ENCODE data around the gene DDX25.

DNA sequence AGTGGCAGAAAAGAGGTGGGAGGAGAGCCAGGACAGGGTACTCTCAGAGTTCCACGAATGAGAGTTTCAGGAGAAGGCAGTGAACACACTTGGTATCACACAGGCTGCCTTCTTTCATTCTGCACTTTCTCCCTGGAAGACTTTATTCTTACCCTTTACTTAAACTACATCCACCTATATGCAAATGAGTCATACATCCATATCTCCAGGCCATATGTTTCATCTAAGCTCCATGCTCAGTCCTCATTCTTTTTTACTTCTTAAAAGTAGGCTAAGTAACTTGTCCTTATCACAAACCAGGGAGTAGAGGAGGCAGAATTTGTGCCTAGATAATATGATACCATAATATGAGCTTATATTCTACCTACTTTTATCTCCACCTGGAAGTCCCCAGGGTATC lies 23.0 kb upstream of the DDX25 start:
- TF ChIP-seq, protein P1, sequence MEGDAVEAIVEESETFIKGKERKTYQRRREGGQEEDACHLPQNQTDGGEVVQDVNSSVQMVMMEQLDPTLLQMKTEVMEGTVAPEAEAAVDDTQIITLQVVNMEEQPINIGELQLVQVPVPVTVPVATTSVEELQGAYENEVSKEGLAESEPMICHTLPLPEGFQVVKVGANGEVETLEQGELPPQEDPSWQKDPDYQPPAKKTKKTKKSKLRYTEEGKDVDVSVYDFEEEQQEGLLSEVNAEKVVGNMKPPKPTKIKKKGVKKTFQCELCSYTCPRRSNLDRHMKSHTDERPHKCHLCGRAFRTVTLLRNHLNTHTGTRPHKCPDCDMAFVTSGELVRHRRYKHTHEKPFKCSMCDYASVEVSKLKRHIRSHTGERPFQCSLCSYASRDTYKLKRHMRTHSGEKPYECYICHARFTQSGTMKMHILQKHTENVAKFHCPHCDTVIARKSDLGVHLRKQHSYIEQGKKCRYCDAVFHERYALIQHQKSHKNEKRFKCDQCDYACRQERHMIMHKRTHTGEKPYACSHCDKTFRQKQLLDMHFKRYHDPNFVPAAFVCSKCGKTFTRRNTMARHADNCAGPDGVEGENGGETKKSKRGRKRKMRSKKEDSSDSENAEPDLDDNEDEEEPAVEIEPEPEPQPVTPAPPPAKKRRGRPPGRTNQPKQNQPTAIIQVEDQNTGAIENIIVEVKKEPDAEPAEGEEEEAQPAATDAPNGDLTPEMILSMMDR (conservative IDR thresholded peaks at IDR 0.05; ENCODE audit: low read depth, low read length), result no peak
- no peak for TF ChIP-seq EZH2 (IDR thresholded peaks at IDR 0.05; ENCODE audit: borderline replicate concordance, low read depth, low read length, poor library complexity, severe bottlenecking)

Data from A673 (cell line).